ENCODE results near the gene VSIG10. TPM values are rescaled to one million over a fixed set of nuclear protein-coding genes. Genes with fewer than 3 reads are reported as not detected.
A peak's percentile ranks its signal among the peaks of the same experiment; 100 is the strongest.

The VSIG10 gene
- total and polyA plus RNA-seq, 2 of the 13 experiments (the other 11 are each of a cell fraction or from before 2014, with no cell fraction given) = 25.6 to 42.5 TPM

DNA sequence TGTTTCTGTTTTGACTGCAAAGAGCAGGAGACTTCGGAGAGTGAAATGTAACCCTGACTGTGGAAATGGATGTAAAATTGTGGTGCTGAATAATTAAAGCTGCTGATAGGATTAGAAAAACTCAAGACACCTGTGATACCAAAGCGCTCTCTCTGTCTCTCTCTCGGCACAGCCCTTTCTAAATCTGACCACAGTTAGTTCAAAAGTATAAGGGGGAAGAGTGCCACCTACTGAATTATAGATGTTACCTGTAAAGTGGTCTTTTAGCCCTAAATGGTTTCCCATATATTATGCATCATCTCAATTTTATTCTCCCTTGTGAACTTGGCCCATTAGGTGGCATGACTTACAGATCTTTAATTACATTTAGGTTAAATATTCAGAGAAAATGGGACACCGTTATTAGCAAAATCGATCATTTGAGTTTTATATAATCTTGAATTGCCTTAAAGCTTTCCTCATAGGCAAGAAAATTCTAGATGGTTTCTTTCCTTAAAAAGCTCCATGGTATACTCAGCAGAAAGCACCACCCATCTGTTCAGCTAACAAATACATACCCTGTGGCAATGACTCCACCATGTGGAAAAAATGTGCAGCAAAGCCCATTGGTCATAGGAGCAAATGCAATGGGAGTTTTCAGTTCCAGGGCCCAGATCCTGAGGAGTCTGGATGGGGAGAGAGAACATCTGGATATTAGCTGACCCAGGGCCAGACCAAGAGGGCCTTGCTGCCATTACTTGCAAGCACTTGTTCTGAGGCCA is 69.2 kb downstream of the VSIG10 start (continued):
- TF ChIP-seq ZNF672 (CRISPR knock-in tag; IDR thresholded peaks at IDR 0.05) (no peak), ZNF180 (CRISPR knock-in tag; IDR thresholded peaks at IDR 0.05; ENCODE audit: borderline replicate concordance, low read depth) (no peak), STAG1 (CRISPR knock-in tag; IDR thresholded peaks at IDR 0.05) (peak; percentile 75), STAT5B (CRISPR knock-in tag; IDR thresholded peaks at IDR 0.05) (no peak), ZC3H13 (CRISPR knock-in tag; IDR thresholded peaks at IDR 0.05) (no peak), KLF11 (CRISPR knock-in tag; IDR thresholded peaks at IDR 0.05) (no peak), FIP1L1 (IDR thresholded peaks at IDR 0.05; ENCODE audit: borderline replicate concordance, insufficient read depth, low read depth, low read length) (no peak), SAFB2 (CRISPR knock-in tag; IDR thresholded peaks at IDR 0.05; ENCODE audit: borderline replicate concordance, low read depth) (no peak), MAFG (CRISPR knock-in tag; IDR thresholded peaks at IDR 0.05) (no peak), ZNF564 (CRISPR knock-in tag; IDR thresholded peaks at IDR 0.05) (no peak), MEIS2 (CRISPR knock-in tag; IDR thresholded peaks at IDR 0.05) (no peak), FOSL2 (CRISPR knock-in tag; IDR thresholded peaks at IDR 0.05) (no peak), ZNF44 (CRISPR knock-in tag; IDR thresholded peaks at IDR 0.05) (no peak), DMAP1 (CRISPR knock-in tag; IDR thresholded peaks at IDR 0.05) (no peak), ZNF652 (CRISPR knock-in tag; IDR thresholded peaks at IDR 0.05; ENCODE audit: borderline replicate concordance, low read depth) (no peak)
- TF ChIP-seq, protein P1, sequence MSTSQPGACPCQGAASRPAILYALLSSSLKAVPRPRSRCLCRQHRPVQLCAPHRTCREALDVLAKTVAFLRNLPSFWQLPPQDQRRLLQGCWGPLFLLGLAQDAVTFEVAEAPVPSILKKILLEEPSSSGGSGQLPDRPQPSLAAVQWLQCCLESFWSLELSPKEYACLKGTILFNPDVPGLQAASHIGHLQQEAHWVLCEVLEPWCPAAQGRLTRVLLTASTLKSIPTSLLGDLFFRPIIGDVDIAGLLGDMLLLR (CRISPR knock-in tag; IDR thresholded peaks at IDR 0.05) = no peak
- TF ChIP-seq, protein P2, sequence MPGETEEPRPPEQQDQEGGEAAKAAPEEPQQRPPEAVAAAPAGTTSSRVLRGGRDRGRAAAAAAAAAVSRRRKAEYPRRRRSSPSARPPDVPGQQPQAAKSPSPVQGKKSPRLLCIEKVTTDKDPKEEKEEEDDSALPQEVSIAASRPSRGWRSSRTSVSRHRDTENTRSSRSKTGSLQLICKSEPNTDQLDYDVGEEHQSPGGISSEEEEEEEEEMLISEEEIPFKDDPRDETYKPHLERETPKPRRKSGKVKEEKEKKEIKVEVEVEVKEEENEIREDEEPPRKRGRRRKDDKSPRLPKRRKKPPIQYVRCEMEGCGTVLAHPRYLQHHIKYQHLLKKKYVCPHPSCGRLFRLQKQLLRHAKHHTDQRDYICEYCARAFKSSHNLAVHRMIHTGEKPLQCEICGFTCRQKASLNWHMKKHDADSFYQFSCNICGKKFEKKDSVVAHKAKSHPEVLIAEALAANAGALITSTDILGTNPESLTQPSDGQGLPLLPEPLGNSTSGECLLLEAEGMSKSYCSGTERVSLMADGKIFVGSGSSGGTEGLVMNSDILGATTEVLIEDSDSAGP (CRISPR knock-in tag; IDR thresholded peaks at IDR 0.05; ENCODE audit: borderline replicate concordance) = no peak
- TF ChIP-seq, protein P3, sequence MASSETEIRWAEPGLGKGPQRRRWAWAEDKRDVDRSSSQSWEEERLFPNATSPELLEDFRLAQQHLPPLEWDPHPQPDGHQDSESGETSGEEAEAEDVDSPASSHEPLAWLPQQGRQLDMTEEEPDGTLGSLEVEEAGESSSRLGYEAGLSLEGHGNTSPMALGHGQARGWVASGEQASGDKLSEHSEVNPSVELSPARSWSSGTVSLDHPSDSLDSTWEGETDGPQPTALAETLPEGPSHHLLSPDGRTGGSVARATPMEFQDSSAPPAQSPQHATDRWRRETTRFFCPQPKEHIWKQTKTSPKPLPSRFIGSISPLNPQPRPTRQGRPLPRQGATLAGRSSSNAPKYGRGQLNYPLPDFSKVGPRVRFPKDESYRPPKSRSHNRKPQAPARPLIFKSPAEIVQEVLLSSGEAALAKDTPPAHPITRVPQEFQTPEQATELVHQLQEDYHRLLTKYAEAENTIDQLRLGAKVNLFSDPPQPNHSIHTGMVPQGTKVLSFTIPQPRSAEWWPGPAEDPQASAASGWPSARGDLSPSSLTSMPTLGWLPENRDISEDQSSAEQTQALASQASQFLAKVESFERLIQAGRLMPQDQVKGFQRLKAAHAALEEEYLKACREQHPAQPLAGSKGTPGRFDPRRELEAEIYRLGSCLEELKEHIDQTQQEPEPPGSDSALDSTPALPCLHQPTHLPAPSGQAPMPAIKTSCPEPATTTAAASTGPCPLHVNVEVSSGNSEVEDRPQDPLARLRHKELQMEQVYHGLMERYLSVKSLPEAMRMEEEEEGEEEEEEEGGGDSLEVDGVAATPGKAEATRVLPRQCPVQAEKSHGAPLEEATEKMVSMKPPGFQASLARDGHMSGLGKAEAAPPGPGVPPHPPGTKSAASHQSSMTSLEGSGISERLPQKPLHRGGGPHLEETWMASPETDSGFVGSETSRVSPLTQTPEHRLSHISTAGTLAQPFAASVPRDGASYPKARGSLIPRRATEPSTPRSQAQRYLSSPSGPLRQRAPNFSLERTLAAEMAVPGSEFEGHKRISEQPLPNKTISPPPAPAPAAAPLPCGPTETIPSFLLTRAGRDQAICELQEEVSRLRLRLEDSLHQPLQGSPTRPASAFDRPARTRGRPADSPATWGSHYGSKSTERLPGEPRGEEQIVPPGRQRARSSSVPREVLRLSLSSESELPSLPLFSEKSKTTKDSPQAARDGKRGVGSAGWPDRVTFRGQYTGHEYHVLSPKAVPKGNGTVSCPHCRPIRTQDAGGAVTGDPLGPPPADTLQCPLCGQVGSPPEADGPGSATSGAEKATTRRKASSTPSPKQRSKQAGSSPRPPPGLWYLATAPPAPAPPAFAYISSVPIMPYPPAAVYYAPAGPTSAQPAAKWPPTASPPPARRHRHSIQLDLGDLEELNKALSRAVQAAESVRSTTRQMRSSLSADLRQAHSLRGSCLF (CRISPR knock-in tag; IDR thresholded peaks at IDR 0.05; ENCODE audit: borderline replicate concordance) = no peak
- TF ChIP-seq, protein P4, sequence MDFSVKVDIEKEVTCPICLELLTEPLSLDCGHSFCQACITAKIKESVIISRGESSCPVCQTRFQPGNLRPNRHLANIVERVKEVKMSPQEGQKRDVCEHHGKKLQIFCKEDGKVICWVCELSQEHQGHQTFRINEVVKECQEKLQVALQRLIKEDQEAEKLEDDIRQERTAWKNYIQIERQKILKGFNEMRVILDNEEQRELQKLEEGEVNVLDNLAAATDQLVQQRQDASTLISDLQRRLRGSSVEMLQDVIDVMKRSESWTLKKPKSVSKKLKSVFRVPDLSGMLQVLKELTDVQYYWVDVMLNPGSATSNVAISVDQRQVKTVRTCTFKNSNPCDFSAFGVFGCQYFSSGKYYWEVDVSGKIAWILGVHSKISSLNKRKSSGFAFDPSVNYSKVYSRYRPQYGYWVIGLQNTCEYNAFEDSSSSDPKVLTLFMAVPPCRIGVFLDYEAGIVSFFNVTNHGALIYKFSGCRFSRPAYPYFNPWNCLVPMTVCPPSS (IDR thresholded peaks at IDR 0.05) = no peak
- TF ChIP-seq, protein P5, sequence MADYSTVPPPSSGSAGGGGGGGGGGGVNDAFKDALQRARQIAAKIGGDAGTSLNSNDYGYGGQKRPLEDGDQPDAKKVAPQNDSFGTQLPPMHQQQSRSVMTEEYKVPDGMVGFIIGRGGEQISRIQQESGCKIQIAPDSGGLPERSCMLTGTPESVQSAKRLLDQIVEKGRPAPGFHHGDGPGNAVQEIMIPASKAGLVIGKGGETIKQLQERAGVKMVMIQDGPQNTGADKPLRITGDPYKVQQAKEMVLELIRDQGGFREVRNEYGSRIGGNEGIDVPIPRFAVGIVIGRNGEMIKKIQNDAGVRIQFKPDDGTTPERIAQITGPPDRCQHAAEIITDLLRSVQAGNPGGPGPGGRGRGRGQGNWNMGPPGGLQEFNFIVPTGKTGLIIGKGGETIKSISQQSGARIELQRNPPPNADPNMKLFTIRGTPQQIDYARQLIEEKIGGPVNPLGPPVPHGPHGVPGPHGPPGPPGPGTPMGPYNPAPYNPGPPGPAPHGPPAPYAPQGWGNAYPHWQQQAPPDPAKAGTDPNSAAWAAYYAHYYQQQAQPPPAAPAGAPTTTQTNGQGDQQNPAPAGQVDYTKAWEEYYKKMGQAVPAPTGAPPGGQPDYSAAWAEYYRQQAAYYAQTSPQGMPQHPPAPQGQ (CRISPR knock-in tag; IDR thresholded peaks at IDR 0.05; ENCODE audit: borderline replicate concordance) = no peak
